ENCODE measurements around the gene PODNL1. TPM values are rescaled to one million over a fixed set of nuclear protein-coding genes. Genes with fewer than 3 reads are reported as not detected.

Gene PODNL1
- total and polyA plus RNA-seq, 2 experiments from 2014 or later, result 0.17 to 2.4 TPM

- H3K36me3 ChIP-seq (replicated peaks; ENCODE audit: insufficient read depth, low read depth), result no peaks in the 10 kb centered on the region
- no peaks in the 10 kb centered on the region for H3K9me3 ChIP-seq (ENCODE audit: low read depth)
- no peak overlapping the region for H3K4me2 ChIP-seq
- H3K4me1 ChIP-seq (ENCODE audit: insufficient read depth), result peaks cover 4% of the 10 kb centered on the region
- no peaks in the 10 kb centered on the region for H3K79me2 ChIP-seq
- no peaks in the 10 kb centered on the region for H3K9me2 ChIP-seq (replicated peaks; ENCODE audit: insufficient read depth)
- no peaks in the 10 kb centered on the region for H4K20me1 ChIP-seq (ENCODE audit: insufficient read depth, poor library complexity, severe bottlenecking)
- DNase-seq (ENCODE audit: low spot score), result no peak
- H3K27me3 ChIP-seq, result no peaks in the 10 kb centered on the region
- H3K4me3 ChIP-seq, result no peak overlapping the region
- no peak overlapping the region for H2AFZ ChIP-seq
- TF ChIP-seq EZH2 (IDR thresholded peaks at IDR 0.05; ENCODE audit: borderline replicate concordance) (no peak), CTCF (IDR thresholded peaks at IDR 0.05; ENCODE audit: poor library complexity) (no peak), EZH2phosphoT487 (IDR thresholded peaks at IDR 0.05; ENCODE audit: low read depth, severe bottlenecking, unreplicated experiment) (no peak)
- 87% methylated on average over 5 of the region's 5 CpGs for WGBS (ENCODE audit: low lambda C conversion rate, missing lambda C conversion rate)
- H3K27ac ChIP-seq, result no peak overlapping the region
Observed at GRCh38 chr19:13899912-13900584, 38.2 kb downstream of the PODNL1 start.

GRCh38 chr19:13899393-13899792 lies 38.8 kb downstream of the PODNL1 start:
- Histone ChIP-seq H3K9me2 (replicated peaks; ENCODE audit: insufficient read depth) (no peaks in the 10 kb centered on the region), H3K4me3 (no peak overlapping the region), H4K20me1 (ENCODE audit: insufficient read depth, poor library complexity, severe bottlenecking) (no peaks in the 10 kb centered on the region), H3K4me1 (ENCODE audit: insufficient read depth) (peaks cover 4% of the 10 kb centered on the region), H2AFZ (no peak overlapping the region), H3K36me3 (replicated peaks; ENCODE audit: insufficient read depth, low read depth) (no peaks in the 10 kb centered on the region), H3K4me2 (no peak overlapping the region), H3K9me3 (ENCODE audit: low read depth) (no peaks in the 10 kb centered on the region), H3K79me2 (no peaks in the 10 kb centered on the region), H3K27ac (no peak overlapping the region), H3K27me3 (no peaks in the 10 kb centered on the region)
- TF ChIP-seq EZH2phosphoT487 (IDR thresholded peaks at IDR 0.05; ENCODE audit: low read depth, severe bottlenecking, unreplicated experiment), result no peak
- no peak for TF ChIP-seq CTCF (IDR thresholded peaks at IDR 0.05; ENCODE audit: poor library complexity)
- TF ChIP-seq EZH2 (IDR thresholded peaks at IDR 0.05; ENCODE audit: borderline replicate concordance), result no peak
- DNase-seq (ENCODE audit: low spot score), result no peak
- 68% methylated on average over 10 of the region's 10 CpGs for WGBS (ENCODE audit: low lambda C conversion rate, missing lambda C conversion rate)

GRCh38 chr19:13896227-13896626 lies 42.0 kb downstream of the PODNL1 start:
- Histone ChIP-seq H3K9me3 (ENCODE audit: low read depth) (no peaks in the 10 kb centered on the region), H3K9me2 (replicated peaks; ENCODE audit: insufficient read depth) (no peaks in the 10 kb centered on the region), H3K4me1 (ENCODE audit: insufficient read depth) (peaks cover 4% of the 10 kb centered on the region), H3K27ac (no peak overlapping the region), H3K4me2 (no peak overlapping the region), H4K20me1 (ENCODE audit: insufficient read depth, poor library complexity, severe bottlenecking) (no peaks in the 10 kb centered on the region), H3K79me2 (no peaks in the 10 kb centered on the region), H3K36me3 (replicated peaks; ENCODE audit: insufficient read depth, low read depth) (no peaks in the 10 kb centered on the region), H3K4me3 (no peak overlapping the region), H2AFZ (no peak overlapping the region), H3K27me3 (no peaks in the 10 kb centered on the region)
- TF ChIP-seq CTCF (IDR thresholded peaks at IDR 0.05; ENCODE audit: poor library complexity) (no peak), EZH2 (IDR thresholded peaks at IDR 0.05; ENCODE audit: borderline replicate concordance) (no peak)
- no peak for DNase-seq (ENCODE audit: low spot score)
- WGBS (ENCODE audit: low lambda C conversion rate, missing lambda C conversion rate), result 98% methylated on average over 2 of the region's 2 CpGs
